GM23338 (cell line): ENCODE results near the gene SLC19A1. TPM values are rescaled to one million over a fixed set of nuclear protein-coding genes. Genes with fewer than 3 reads are reported as not detected.

Experiments used
- ATAC-seq: fragments of 200-7000 bp; cut with Tn5 transposase; 3 replicates; pipeline ENCODE4 v1.9.1; 2020
- DNase-seq: peaks from one replicate; pipeline ENCODE4 v3.0.0-alpha.2; 2015; ENCODE audit warnings: low spot score
- H2AFZ ChIP-seq: fragments of 200-600 bp; sonication (generic); 2 replicates; pipeline ENCODE4 v1.8.0; 2016; ENCODE audit warnings: antibody characterized with exemption, mild to moderate bottlenecking, moderate library complexity
- H3F3A ChIP-seq: fragments of 200-600 bp; sonication (generic); replicated peaks from 2 replicates; pipeline ENCODE4 v1.8.0; 2017; ENCODE audit warnings: antibody characterized with exemption, mixed run types, low read depth
- H3K27ac ChIP-seq: fragments of 200-600 bp; sonication (generic); 2 replicates; pipeline ENCODE4 v1.6.1; 2016; ENCODE audit warnings: low read depth
- H3K27me3 ChIP-seq: fragments of 200-600 bp; sonication (generic); 2 replicates; pipeline ENCODE4 v1.8.0; 2016; ENCODE audit warnings: mild to moderate bottlenecking, mixed run types, moderate library complexity; ENCODE audit not compliant: insufficient read depth
- H3K36me3 ChIP-seq: fragments of 200-600 bp; sonication (generic); 2 replicates; pipeline ENCODE4 v1.8.0; 2016; ENCODE audit warnings: mild to moderate bottlenecking; ENCODE audit not compliant: insufficient read depth
- H3K4me1 ChIP-seq: fragments of 200-600 bp; sonication (generic); 2 replicates; pipeline ENCODE4 v1.8.0; 2016; ENCODE audit warnings: mild to moderate bottlenecking, moderate library complexity; ENCODE audit not compliant: insufficient read depth
- H3K4me2 ChIP-seq: fragments of 200-600 bp; sonication (generic); 2 replicates; pipeline ENCODE4 v1.7.1; 2017; ENCODE audit warnings: mixed run types
- H3K4me3 ChIP-seq: fragments of 200-600 bp; sonication (generic); 2 replicates; pipeline ENCODE4 v1.6.1; 2016; ENCODE audit warnings: mixed run types
- H3K79me2 ChIP-seq: fragments of 200-600 bp; sonication (generic); replicated peaks from 2 replicates; pipeline ENCODE4 v1.8.0; 2017; ENCODE audit warnings: mild to moderate bottlenecking; ENCODE audit not compliant: insufficient read depth
- H3K9me2 ChIP-seq: fragments of 200-600 bp; sonication (generic); 2 replicates; pipeline ENCODE4 v1.8.0; 2017; ENCODE audit not compliant: insufficient read depth
- H4K20me1 ChIP-seq: fragments of 200-600 bp; sonication (generic); replicated peaks from 2 replicates; pipeline ENCODE4 v1.8.0; 2017; ENCODE audit warnings: mild to moderate bottlenecking; ENCODE audit not compliant: insufficient read depth
- H3K27ac Mint-ChIP-seq: 2 replicates; pipeline ENCODE4 v1.8.0; 2020; ENCODE audit warnings: inconsistent platforms, mild to moderate bottlenecking, moderate library complexity, mixed read lengths
- H3K27me3 Mint-ChIP-seq: 3 replicates; pipeline ENCODE4 v1.8.0; 2022; ENCODE audit warnings: low read depth, mild to moderate bottlenecking, moderate library complexity, mixed read lengths, inconsistent platforms; ENCODE audit not compliant: insufficient read depth, poor library complexity
- H3K36me3 Mint-ChIP-seq: 3 replicates; pipeline ENCODE4 v1.8.0; 2021; ENCODE audit warnings: low read depth, mild to moderate bottlenecking, inconsistent platforms, moderate library complexity, mixed read lengths
- H3K4me1 Mint-ChIP-seq: 3 replicates; pipeline ENCODE4 v1.8.0; 2020; ENCODE audit warnings: mild to moderate bottlenecking, inconsistent platforms, mixed read lengths
- H3K4me3 Mint-ChIP-seq: 3 replicates; pipeline ENCODE4 v1.8.0; 2021; ENCODE audit warnings: moderate library complexity, mild to moderate bottlenecking, inconsistent platforms, mixed read lengths
- H3K9me3 Mint-ChIP-seq: 3 replicates; pipeline ENCODE4 v1.8.0; 2020; ENCODE audit warnings: moderate library complexity, mild to moderate bottlenecking, inconsistent platforms, mixed read lengths
- CREB1 ChIP-seq: fragments of 250-450 bp; sonication (Bioruptor Pico); IDR thresholded peaks from 2 replicates; pipeline ENCODE4 v1.5.0; 2020; ENCODE audit warnings: low read depth, mild to moderate bottlenecking, moderate library complexity
- EZH2 ChIP-seq: fragments of 200-600 bp; sonication (generic); IDR thresholded peaks from one replicate; pipeline ENCODE4 v1.8.0; 2017; ENCODE audit warnings: antibody characterized with exemption, mild to moderate bottlenecking, low read depth; ENCODE audit not compliant: unreplicated experiment
- EZH2phosphoT487 ChIP-seq: fragments of 200-600 bp; sonication (generic); IDR thresholded peaks from one replicate; pipeline ENCODE4 v1.8.1; 2018; ENCODE audit warnings: antibody characterized with exemption; ENCODE audit not compliant: unreplicated experiment
- JUNB ChIP-seq: IDR thresholded peaks from one replicate; pipeline ENCODE4 v1.6.1; 2016; ENCODE audit warnings: antibody characterized with exemption; ENCODE audit not compliant: unreplicated experiment
- NANOG ChIP-seq: IDR thresholded peaks from 2 replicates; pipeline ENCODE4 v1.6.1; 2016; ENCODE audit warnings: antibody characterized with exemption, borderline replicate concordance
- POLR2AphosphoS5 ChIP-seq: IDR thresholded peaks from 2 replicates; pipeline ENCODE4 v1.6.1; 2016; ENCODE audit warnings: antibody characterized with exemption, low read depth
- STAT1 ChIP-seq: IDR thresholded peaks from one replicate; pipeline ENCODE4 v1.6.1; 2016; ENCODE audit warnings: antibody characterized with exemption; ENCODE audit not compliant: unreplicated experiment
- ZNF331 ChIP-seq: fragments of 250-450 bp; sonication (Bioruptor Pico); IDR thresholded peaks from 2 replicates; pipeline ENCODE4 v1.5.0; 2020; ENCODE audit warnings: low read depth, mild to moderate bottlenecking, moderate library complexity
- polyA plus RNA-seq: library from polyadenylated mRNA; unstranded; fragments of >200 nt; fragmentation: Nextera tagmentation; extraction: Ambion mirVana; gene quantifications from 2 replicates; pipeline ENCODE4 v1.2.1, GENCODE V29; 2016
- total RNA-seq: library from RNA; depleted of rRNA; stranded (reverse); fragments of >200 nt; shearing (Covaris generic); gene quantifications from 2 replicates; pipeline ENCODE4 v1.2.3, GENCODE V29; 2014
- TF ChIP-seq, protein P1 (sequence below), 2 experiments: fragments of 200-600 bp in 1 of 2; sonication (generic) in 1 of 2; conservative IDR thresholded peaks; 2 replicates each; pipeline versions ENCODE4 v1.5.1 to v1.6.1; 2016 to 2017; ENCODE audit warnings: antibody characterized with exemption in 2 of 2, low read depth in 2 of 2, mild to moderate bottlenecking in 2 of 2, moderate library complexity in 1 of 2
- TF ChIP-seq, protein P2 (sequence below): IDR thresholded peaks from one replicate; pipeline ENCODE4 v1.6.1; 2018; ENCODE audit warnings: antibody characterized with exemption; ENCODE audit not compliant: unreplicated experiment
- TF ChIP-seq, protein P3 (sequence below): IDR thresholded peaks from 2 replicates; pipeline ENCODE4 v1.6.1; 2016; ENCODE audit warnings: antibody characterized with exemption
- TF ChIP-seq, protein P4 (sequence below): fragments of 250-450 bp; sonication (Bioruptor Pico); IDR thresholded peaks from 2 replicates; pipeline ENCODE4 v1.5.0; 2020; ENCODE audit warnings: mild to moderate bottlenecking, moderate library complexity

SLC19A1 gene
- total and polyA plus RNA-seq, 2 experiments from 2014 or later, result 31.2 to 33.0 TPM

DNA sequence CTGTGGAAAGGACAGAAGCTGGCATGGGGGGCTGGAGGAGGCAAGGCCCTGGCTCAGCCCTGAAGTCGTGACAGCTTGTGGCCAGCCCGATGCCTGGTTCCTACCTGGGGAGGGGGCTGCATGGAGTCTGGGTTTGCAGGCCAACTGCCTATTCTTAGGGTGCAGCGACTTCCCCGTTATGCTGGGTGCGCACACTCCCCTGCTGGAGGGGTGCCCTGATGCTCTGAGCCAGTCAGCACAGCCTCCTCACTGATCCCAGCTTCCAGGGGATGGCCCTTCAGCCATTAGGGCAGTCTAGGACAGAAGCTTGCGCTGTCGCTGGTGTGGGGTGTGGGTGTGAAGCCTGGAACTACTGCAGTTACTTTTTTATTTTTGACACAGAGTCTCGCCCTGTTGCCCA is 30.0 kb upstream of the SLC19A1 start (continued):
- no peak for TF ChIP-seq EZH2
- TF ChIP-seq, protein P1, sequence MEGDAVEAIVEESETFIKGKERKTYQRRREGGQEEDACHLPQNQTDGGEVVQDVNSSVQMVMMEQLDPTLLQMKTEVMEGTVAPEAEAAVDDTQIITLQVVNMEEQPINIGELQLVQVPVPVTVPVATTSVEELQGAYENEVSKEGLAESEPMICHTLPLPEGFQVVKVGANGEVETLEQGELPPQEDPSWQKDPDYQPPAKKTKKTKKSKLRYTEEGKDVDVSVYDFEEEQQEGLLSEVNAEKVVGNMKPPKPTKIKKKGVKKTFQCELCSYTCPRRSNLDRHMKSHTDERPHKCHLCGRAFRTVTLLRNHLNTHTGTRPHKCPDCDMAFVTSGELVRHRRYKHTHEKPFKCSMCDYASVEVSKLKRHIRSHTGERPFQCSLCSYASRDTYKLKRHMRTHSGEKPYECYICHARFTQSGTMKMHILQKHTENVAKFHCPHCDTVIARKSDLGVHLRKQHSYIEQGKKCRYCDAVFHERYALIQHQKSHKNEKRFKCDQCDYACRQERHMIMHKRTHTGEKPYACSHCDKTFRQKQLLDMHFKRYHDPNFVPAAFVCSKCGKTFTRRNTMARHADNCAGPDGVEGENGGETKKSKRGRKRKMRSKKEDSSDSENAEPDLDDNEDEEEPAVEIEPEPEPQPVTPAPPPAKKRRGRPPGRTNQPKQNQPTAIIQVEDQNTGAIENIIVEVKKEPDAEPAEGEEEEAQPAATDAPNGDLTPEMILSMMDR (conservative IDR thresholded peaks at IDR 0.05; ENCODE audit: low read depth in 2 of 2), result no peak
- no peak for TF ChIP-seq JUNB

DNA sequence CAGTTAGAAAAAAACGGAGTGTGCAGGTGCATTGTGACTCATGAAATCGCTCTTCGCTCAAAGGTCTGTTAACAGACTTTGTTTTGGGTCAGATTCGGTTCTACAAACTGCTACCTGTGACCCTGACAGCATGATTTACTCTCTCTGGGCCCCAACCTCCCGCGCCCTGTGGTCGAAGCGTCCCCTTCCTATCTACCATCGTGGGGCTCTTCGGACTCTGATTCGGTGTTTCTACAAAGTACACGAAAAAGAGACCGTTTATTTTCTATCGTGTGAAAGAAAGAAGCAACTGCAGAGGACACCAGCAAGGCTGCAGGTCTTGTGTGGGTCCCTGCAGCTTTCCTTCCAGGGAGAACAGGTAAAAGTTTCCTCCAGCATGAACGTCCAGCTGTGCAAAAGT is 29.4 kb upstream of the SLC19A1 start:
- Mint-ChIP-seq H3K4me3 (no peak overlapping the region), H3K27me3 (peaks cover 5% of the 10 kb centered on the region), H3K9me3 (no peaks in the 10 kb centered on the region; the same call in 2 of the 3 replicates), H3K27ac (no peak overlapping the region), H3K4me1 (peaks cover 8% of the 10 kb centered on the region; the same call in 2 of the 3 replicates), H3K36me3 (no peaks in the 10 kb centered on the region)
- no peak overlapping the region for H3K4me2 ChIP-seq
- H3K79me2 ChIP-seq, result no peaks in the 10 kb centered on the region
- H3K4me1 ChIP-seq, result no peaks in the 10 kb centered on the region
- no peak overlapping the region for H2AFZ ChIP-seq
- H3K9me2 ChIP-seq, result no peaks in the 10 kb centered on the region
- no peak overlapping the region for H3K4me3 ChIP-seq
- no peaks in the 10 kb centered on the region for H3F3A ChIP-seq
- ATAC-seq (no peak), DNase-seq (no peak)
- TF ChIP-seq, protein P2, sequence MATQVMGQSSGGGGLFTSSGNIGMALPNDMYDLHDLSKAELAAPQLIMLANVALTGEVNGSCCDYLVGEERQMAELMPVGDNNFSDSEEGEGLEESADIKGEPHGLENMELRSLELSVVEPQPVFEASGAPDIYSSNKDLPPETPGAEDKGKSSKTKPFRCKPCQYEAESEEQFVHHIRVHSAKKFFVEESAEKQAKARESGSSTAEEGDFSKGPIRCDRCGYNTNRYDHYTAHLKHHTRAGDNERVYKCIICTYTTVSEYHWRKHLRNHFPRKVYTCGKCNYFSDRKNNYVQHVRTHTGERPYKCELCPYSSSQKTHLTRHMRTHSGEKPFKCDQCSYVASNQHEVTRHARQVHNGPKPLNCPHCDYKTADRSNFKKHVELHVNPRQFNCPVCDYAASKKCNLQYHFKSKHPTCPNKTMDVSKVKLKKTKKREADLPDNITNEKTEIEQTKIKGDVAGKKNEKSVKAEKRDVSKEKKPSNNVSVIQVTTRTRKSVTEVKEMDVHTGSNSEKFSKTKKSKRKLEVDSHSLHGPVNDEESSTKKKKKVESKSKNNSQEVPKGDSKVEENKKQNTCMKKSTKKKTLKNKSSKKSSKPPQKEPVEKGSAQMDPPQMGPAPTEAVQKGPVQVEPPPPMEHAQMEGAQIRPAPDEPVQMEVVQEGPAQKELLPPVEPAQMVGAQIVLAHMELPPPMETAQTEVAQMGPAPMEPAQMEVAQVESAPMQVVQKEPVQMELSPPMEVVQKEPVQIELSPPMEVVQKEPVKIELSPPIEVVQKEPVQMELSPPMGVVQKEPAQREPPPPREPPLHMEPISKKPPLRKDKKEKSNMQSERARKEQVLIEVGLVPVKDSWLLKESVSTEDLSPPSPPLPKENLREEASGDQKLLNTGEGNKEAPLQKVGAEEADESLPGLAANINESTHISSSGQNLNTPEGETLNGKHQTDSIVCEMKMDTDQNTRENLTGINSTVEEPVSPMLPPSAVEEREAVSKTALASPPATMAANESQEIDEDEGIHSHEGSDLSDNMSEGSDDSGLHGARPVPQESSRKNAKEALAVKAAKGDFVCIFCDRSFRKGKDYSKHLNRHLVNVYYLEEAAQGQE, result no peak
- TF ChIP-seq, protein P3, sequence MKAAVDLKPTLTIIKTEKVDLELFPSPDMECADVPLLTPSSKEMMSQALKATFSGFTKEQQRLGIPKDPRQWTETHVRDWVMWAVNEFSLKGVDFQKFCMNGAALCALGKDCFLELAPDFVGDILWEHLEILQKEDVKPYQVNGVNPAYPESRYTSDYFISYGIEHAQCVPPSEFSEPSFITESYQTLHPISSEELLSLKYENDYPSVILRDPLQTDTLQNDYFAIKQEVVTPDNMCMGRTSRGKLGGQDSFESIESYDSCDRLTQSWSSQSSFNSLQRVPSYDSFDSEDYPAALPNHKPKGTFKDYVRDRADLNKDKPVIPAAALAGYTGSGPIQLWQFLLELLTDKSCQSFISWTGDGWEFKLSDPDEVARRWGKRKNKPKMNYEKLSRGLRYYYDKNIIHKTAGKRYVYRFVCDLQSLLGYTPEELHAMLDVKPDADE, result no peak
- TF ChIP-seq STAT1 (no peak), JUNB (no peak), EZH2 (no peak), POLR2AphosphoS5 (no peak), ZNF331 (CRISPR knock-in tag) (no peak), CREB1 (no peak), NANOG (no peak), EZH2phosphoT487 (no peak)
- TF ChIP-seq, protein P4, sequence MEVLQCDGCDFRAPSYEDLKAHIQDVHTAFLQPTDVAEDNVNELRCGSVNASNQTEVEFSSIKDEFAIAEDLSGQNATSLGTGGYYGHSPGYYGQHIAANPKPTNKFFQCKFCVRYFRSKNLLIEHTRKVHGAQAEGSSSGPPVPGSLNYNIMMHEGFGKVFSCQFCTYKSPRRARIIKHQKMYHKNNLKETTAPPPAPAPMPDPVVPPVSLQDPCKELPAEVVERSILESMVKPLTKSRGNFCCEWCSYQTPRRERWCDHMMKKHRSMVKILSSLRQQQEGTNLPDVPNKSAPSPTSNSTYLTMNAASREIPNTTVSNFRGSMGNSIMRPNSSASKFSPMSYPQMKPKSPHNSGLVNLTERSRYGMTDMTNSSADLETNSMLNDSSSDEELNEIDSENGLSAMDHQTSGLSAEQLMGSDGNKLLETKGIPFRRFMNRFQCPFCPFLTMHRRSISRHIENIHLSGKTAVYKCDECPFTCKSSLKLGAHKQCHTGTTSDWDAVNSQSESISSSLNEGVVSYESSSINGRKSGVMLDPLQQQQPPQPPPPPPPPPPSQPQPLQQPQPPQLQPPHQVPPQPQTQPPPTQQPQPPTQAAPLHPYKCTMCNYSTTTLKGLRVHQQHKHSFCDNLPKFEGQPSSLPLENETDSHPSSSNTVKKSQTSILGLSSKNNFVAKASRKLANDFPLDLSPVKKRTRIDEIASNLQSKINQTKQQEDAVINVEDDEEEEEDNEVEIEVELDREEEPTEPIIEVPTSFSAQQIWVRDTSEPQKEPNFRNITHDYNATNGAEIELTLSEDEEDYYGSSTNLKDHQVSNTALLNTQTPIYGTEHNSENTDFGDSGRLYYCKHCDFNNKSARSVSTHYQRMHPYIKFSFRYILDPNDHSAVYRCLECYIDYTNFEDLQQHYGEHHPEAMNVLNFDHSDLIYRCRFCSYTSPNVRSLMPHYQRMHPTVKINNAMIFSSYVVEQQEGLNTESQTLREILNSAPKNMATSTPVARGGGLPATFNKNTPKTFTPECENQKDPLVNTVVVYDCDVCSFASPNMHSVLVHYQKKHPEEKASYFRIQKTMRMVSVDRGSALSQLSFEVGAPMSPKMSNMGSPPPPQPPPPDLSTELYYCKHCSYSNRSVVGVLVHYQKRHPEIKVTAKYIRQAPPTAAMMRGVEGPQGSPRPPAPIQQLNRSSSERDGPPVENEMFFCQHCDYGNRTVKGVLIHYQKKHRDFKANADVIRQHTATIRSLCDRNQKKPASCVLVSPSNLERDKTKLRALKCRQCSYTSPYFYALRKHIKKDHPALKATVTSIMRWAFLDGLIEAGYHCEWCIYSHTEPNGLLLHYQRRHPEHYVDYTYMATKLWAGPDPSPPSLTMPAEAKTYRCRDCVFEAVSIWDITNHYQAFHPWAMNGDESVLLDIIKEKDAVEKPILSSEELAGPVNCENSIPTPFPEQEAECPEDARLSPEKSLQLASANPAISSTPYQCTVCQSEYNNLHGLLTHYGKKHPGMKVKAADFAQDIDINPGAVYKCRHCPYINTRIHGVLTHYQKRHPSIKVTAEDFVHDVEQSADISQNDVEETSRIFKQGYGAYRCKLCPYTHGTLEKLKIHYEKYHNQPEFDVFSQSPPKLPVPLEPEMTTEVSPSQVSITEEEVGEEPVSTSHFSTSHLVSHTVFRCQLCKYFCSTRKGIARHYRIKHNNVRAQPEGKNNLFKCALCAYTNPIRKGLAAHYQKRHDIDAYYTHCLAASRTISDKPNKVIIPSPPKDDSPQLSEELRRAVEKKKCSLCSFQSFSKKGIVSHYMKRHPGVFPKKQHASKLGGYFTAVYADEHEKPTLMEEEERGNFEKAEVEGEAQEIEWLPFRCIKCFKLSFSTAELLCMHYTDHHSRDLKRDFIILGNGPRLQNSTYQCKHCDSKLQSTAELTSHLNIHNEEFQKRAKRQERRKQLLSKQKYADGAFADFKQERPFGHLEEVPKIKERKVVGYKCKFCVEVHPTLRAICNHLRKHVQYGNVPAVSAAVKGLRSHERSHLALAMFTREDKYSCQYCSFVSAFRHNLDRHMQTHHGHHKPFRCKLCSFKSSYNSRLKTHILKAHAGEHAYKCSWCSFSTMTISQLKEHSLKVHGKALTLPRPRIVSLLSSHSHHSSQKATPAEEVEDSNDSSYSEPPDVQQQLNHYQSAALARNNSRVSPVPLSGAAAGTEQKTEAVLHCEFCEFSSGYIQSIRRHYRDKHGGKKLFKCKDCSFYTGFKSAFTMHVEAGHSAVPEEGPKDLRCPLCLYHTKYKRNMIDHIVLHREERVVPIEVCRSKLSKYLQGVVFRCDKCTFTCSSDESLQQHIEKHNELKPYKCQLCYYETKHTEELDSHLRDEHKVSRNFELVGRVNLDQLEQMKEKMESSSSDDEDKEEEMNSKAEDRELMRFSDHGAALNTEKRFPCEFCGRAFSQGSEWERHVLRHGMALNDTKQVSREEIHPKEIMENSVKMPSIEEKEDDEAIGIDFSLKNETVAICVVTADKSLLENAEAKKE (CRISPR knock-in tag), result no peak
- H3K27ac ChIP-seq, result no peak overlapping the region
- no peaks in the 10 kb centered on the region for H4K20me1 ChIP-seq
- H3K27me3 ChIP-seq, result no peaks in the 10 kb centered on the region
- H3K36me3 ChIP-seq, result no peaks in the 10 kb centered on the region
